ENCODE data around the gene BEND5. TPM values are rescaled to one million over a fixed set of nuclear protein-coding genes. Genes with fewer than 3 reads are reported as not detected.

Gene BEND5
- total RNA-seq, 1 donor from 2014 or later, result 13.1 TPM

- H3K9me3 Mint-ChIP-seq, result no peaks in the 10 kb centered on the region
- intact Hi-C loops (cut with micrococcal nuclease), result no loop called here
- no peak overlapping the region for H3K4me3 Mint-ChIP-seq (ENCODE audit: low read depth)
- H3K27ac Mint-ChIP-seq, result no peak overlapping the region
- peaks cover 28% of the 10 kb centered on the region for H3K27me3 Mint-ChIP-seq (ENCODE audit: low read depth)
- H3K4me1 Mint-ChIP-seq (ENCODE audit: low read depth), result no peaks in the 10 kb centered on the region
- no peak for DNase-seq (ENCODE audit: low spot score)
- H3K36me3 Mint-ChIP-seq (ENCODE audit: low read depth), result no peaks in the 10 kb centered on the region
These were observed 75.2 kb downstream of the BEND5 start for GRCh38 chr1:48701445-48701844.

- Mint-ChIP-seq H3K36me3 (ENCODE audit: low read depth) (no peaks in the 10 kb centered on the region), H3K27ac (no peak overlapping the region), H3K4me1 (ENCODE audit: low read depth) (no peaks in the 10 kb centered on the region), H3K9me3 (no peaks in the 10 kb centered on the region), H3K4me3 (ENCODE audit: low read depth) (no peak overlapping the region), H3K27me3 (ENCODE audit: low read depth) (peaks cover 16% of the 10 kb centered on the region)
- intact Hi-C loops (cut with micrococcal nuclease), result loop anchor here (5.0 kb wide), 1 partner anchor 120 kb away; no protein-coding TSS in a partner anchor
- peak; percentile 22 for DNase-seq (ENCODE audit: low spot score)
These were observed 79.5 kb downstream of the BEND5 start for GRCh38 chr1:48697066-48697707.

- no peak overlapping the region for H3K4me3 Mint-ChIP-seq (ENCODE audit: low read depth)
- no peaks in the 10 kb centered on the region for H3K4me1 Mint-ChIP-seq (ENCODE audit: low read depth)
- no peaks in the 10 kb centered on the region for H3K9me3 Mint-ChIP-seq
- no peak overlapping the region for H3K27ac Mint-ChIP-seq
- intact Hi-C loops (cut with micrococcal nuclease), result loop anchor here (5.0 kb wide), 1 partner anchor 122 kb away; no protein-coding TSS in a partner anchor
- H3K36me3 Mint-ChIP-seq (ENCODE audit: low read depth), result no peaks in the 10 kb centered on the region
- peaks cover 3% of the 10 kb centered on the region for H3K27me3 Mint-ChIP-seq (ENCODE audit: low read depth)
- DNase-seq (ENCODE audit: low spot score), result no peak
These were observed 81.5 kb downstream of the BEND5 start for GRCh38 chr1:48695161-48695560.

DNA sequence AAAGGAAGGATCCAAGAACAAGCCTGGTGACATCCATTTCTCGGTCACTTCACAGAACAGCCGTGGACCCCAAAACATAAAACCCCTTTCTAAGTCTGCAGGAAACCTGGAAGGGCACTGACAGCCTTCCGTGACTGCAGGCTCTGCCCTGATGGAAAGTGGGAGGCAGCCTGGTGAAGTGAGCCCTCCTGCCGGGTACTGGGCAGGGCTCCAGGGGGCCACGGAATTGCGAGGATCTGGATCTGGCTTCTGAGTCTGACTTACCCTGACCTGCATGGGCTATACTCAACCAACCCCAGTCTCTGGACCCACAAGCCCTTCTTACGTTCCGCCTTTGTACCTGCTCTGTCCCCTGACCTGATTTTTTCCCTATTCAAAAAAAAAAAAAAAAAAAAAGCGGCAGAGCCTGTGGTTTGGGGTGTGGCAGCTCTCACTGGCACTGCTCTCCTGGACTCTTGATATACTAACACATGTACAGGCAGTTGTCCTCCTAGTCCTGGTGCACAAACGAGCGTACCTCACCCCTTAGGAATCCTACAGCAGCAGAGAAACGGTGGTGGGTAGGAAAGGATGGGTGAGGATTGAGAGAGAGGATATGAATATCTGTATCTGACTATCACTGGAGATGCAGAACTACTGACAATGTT is 82.9 kb downstream of the BEND5 start:
- Mint-ChIP-seq H3K27me3 (ENCODE audit: low read depth) (peaks cover 3% of the 10 kb centered on the region), H3K4me1 (ENCODE audit: low read depth) (no peaks in the 10 kb centered on the region), H3K27ac (no peak overlapping the region), H3K9me3 (no peaks in the 10 kb centered on the region), H3K4me3 (ENCODE audit: low read depth) (no peak overlapping the region), H3K36me3 (ENCODE audit: low read depth) (no peaks in the 10 kb centered on the region)
- no peak for DNase-seq (ENCODE audit: low spot score)
- intact Hi-C loops (cut with micrococcal nuclease), result no loop called here

- no peak overlapping the region for H3K4me3 Mint-ChIP-seq (ENCODE audit: low read depth)
- no peaks in the 10 kb centered on the region for H3K4me1 Mint-ChIP-seq (ENCODE audit: low read depth)
- no peak for DNase-seq (ENCODE audit: low spot score)
- intact Hi-C loops (cut with micrococcal nuclease), result no loop called here
- no peaks in the 10 kb centered on the region for H3K36me3 Mint-ChIP-seq (ENCODE audit: low read depth)
- no peak overlapping the region for H3K27ac Mint-ChIP-seq
- no peaks in the 10 kb centered on the region for H3K9me3 Mint-ChIP-seq
- H3K27me3 Mint-ChIP-seq (ENCODE audit: low read depth), result no peaks in the 10 kb centered on the region
These were observed 83.5 kb downstream of the BEND5 start for GRCh38 chr1:48693180-48693579.

- no peak overlapping the region for H3K4me3 Mint-ChIP-seq (ENCODE audit: low read depth)
- no peaks in the 10 kb centered on the region for H3K27me3 Mint-ChIP-seq (ENCODE audit: low read depth)
- H3K4me1 Mint-ChIP-seq (ENCODE audit: low read depth), result no peaks in the 10 kb centered on the region
- no peaks in the 10 kb centered on the region for H3K36me3 Mint-ChIP-seq (ENCODE audit: low read depth)
- intact Hi-C loops (cut with micrococcal nuclease), result no loop called here
- no peak for DNase-seq (ENCODE audit: low spot score)
- no peak overlapping the region for H3K27ac Mint-ChIP-seq
- H3K9me3 Mint-ChIP-seq, result no peaks in the 10 kb centered on the region
These were observed 84.5 kb downstream of the BEND5 start for GRCh38 chr1:48692235-48692634.

GRCh38 chr1:48691429-48692001 is 85.2 kb downstream of the BEND5 start:
- Mint-ChIP-seq H3K4me1 (ENCODE audit: low read depth) (no peaks in the 10 kb centered on the region), H3K27ac (no peak overlapping the region), H3K27me3 (ENCODE audit: low read depth) (no peaks in the 10 kb centered on the region), H3K36me3 (ENCODE audit: low read depth) (no peaks in the 10 kb centered on the region), H3K4me3 (ENCODE audit: low read depth) (no peak overlapping the region), H3K9me3 (no peaks in the 10 kb centered on the region)
- intact Hi-C loops (cut with micrococcal nuclease), result no loop called here
- DNase-seq (ENCODE audit: low spot score), result no peak

DNA sequence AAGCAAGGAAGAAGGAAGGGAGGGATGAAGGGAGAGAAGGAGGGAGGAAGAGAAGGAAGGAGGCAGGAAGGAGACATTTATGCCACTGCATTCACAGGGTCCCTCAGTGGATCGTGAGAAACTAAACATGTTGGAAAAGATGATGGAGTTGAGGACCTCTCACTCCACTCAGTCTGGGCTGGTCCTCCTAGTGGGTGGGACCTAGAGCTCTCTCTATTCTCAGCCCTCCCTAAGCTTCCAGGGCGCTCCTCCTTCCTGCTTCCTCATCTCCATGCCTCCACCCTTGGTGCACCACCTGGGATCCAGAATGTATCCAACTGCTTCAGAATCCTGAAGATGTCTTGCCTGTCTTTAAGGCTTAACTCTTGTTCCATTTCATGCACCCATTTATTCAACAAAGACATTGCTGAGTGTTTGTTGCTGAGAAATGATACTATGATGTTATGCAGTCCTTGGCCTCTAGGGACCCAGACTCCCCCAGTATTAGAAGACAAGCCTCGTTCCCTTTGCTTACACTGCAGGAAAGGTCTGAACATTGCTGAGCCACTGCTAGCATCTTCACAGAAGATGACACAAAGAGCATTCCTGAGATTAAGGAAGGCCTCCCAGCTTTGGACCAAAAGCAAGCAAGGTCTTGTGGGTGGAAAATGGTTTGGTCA is 88.5 kb downstream of the BEND5 start:
- Mint-ChIP-seq H3K36me3 (ENCODE audit: low read depth) (no peaks in the 10 kb centered on the region), H3K4me1 (ENCODE audit: low read depth) (no peaks in the 10 kb centered on the region), H3K4me3 (ENCODE audit: low read depth) (no peak overlapping the region), H3K27me3 (ENCODE audit: low read depth) (no peaks in the 10 kb centered on the region), H3K9me3 (no peaks in the 10 kb centered on the region), H3K27ac (no peak overlapping the region)
- DNase-seq (ENCODE audit: low spot score), result no peak
- intact Hi-C loops (cut with micrococcal nuclease), result no loop called here

DNA sequence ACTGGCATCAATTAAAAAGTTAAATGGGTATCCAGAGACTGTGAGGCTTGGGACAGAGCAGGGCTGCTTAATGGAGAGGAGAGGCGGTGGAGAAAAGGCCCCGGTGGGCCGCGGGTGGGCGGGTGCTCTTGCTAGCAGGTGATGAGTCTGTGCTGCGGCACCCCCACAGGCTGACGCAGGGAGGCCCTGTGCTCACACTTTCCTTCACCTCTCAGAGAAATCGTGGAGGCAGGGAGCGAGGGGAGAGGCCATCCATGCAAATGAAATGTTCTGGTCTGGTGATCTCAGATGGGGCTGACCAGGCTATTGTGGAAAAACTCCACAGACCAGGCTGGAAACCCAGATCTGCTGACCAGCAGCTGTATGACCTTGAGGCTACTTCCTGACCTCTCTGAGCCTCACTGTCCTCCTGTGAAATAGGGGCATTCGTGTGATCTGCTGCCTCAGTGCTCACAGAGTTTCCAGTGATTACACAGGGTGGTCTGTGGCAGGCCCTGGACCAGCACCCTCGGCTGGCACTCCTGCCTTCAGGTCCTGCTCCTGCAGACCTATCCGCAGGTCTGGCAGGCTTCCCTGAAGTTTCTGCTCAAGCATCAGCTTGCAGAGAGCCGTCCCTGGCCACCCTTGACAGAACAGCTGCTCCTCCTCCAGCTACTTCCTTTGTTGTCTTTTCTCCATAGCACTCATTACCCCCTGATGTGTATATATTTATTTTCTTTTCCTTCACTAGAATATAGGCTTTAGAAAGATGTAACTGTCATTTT is 89.2 kb downstream of the BEND5 start:
- intact Hi-C loops (cut with micrococcal nuclease), result no loop called here
- Mint-ChIP-seq H3K27ac (no peak overlapping the region), H3K9me3 (no peaks in the 10 kb centered on the region), H3K27me3 (ENCODE audit: low read depth) (no peaks in the 10 kb centered on the region), H3K4me1 (ENCODE audit: low read depth) (no peaks in the 10 kb centered on the region), H3K4me3 (ENCODE audit: low read depth) (no peak overlapping the region), H3K36me3 (ENCODE audit: low read depth) (no peaks in the 10 kb centered on the region)
- DNase-seq (ENCODE audit: low spot score), result no peak

DNA sequence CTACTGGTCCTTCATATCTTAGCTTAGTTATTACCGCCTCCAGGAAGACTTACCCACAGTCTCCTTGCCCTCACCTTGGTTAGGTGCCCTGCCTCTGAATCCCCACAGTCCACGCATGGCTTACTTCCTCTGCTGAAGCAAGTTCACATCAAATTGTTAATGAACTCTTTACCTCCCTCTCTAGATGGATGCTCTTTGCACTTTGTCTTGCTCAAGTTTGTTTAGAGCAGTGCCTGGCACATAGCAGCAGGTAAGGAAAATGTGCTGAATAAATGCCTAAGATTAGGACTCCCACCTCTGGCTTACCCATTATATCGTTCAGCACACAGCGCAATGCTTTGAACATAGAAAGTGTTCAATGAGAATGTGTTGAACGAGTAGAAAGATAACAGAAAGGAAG is 90.5 kb downstream of the BEND5 start:
- Mint-ChIP-seq H3K27ac (no peak overlapping the region), H3K36me3 (ENCODE audit: low read depth) (no peaks in the 10 kb centered on the region)

GRCh38 chr1:48684381-48684780 is 92.3 kb downstream of the BEND5 start:
- no peak for DNase-seq (ENCODE audit: low spot score)
- no peaks in the 10 kb centered on the region for H3K9me3 Mint-ChIP-seq
- no peaks in the 10 kb centered on the region for H3K4me1 Mint-ChIP-seq (ENCODE audit: low read depth)
- no peaks in the 10 kb centered on the region for H3K27me3 Mint-ChIP-seq (ENCODE audit: low read depth)
- H3K27ac Mint-ChIP-seq, result no peak overlapping the region
- no peak overlapping the region for H3K4me3 Mint-ChIP-seq (ENCODE audit: low read depth)
- intact Hi-C loops (cut with micrococcal nuclease), result no loop called here
- H3K36me3 Mint-ChIP-seq (ENCODE audit: low read depth), result no peaks in the 10 kb centered on the region

More for the DNA sequence above, 90.5 kb downstream of the BEND5 start:
- Mint-ChIP-seq H3K4me1 (ENCODE audit: low read depth) (no peaks in the 10 kb centered on the region), H3K9me3 (no peaks in the 10 kb centered on the region), H3K27me3 (ENCODE audit: low read depth) (no peaks in the 10 kb centered on the region), H3K4me3 (ENCODE audit: low read depth) (no peak overlapping the region)
- intact Hi-C loops (cut with micrococcal nuclease), result no loop called here
- DNase-seq (ENCODE audit: low spot score), result no peak

GRCh38 chr1:48683839-48684238 is 92.9 kb downstream of the BEND5 start:
- DNase-seq (ENCODE audit: low spot score), result no peak
- Mint-ChIP-seq H3K27ac (no peak overlapping the region), H3K9me3 (no peaks in the 10 kb centered on the region), H3K4me1 (ENCODE audit: low read depth) (no peaks in the 10 kb centered on the region), H3K4me3 (ENCODE audit: low read depth) (no peak overlapping the region), H3K36me3 (ENCODE audit: low read depth) (no peaks in the 10 kb centered on the region), H3K27me3 (ENCODE audit: low read depth) (no peaks in the 10 kb centered on the region)
- intact Hi-C loops (cut with micrococcal nuclease), result no loop called here

All from activated T-helper 2 cell treated with anti-CD3 and anti-CD28 coated beads, Interferon-gamma antibody, Interleukin-2, Interleukin-4, amounts not matched to agents 10 μg/mL and 5 μg/mL and 100 μg/mL, durations not matched to agents 14 hours and 24 hours and 36 hours (primary cell).